ENCODE measurements around the gene MRGPRG. TPM values are rescaled to one million over a fixed set of nuclear protein-coding genes. Genes with fewer than 3 reads are reported as not detected.
A peak's percentile ranks its signal among the peaks of the same experiment; 100 is the strongest.

Gene MRGPRG
- total RNA-seq, 1 donor from 2014 or later = not detected

DNA sequence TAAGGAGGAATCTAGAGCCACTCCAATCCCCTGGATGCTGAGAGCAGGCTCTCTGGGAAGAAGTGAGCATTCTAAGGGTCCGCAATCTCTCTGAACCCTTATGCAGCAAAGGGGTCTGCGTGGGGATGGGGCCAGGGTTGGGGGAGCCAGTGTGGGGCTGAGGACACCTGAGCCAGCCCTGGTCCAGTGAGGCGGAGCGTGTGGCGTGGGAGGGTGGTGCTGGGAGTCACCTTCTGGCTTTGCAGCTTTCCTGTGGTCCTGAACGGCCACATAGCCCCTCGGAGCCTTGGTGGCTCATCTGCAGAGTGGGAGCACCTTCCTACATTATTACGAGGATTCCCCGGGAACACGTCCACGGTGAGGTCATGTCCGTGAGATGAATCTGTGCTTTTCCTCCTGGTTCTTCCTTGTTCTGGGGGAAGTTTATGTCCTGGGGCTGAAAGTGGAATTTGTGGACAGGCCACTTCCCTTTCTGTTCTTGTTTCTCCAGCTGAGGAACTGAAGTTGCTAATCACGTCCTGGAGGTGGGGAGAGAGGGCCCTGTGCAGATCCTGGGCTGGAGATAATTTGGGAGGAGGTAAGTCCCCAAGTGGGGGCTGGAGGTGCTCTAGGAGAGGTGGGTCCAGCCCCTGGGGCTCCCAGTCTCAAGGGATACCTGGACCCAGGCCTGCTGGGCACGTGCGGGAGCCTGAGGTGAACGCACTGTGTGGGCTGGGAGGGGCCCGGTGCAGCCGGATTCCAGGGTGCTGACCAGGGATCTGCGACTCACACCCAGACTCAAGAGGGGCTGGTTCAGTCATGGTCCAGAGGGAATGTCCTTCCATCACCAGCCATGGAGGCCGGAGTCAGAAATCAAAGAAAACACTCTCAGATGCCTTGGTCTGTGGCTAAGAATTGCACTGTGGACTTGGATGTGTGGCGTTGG, 7.5 kb upstream of the MRGPRG start:
- DNase-seq (ENCODE audit: low spot score) = no peak

DNA sequence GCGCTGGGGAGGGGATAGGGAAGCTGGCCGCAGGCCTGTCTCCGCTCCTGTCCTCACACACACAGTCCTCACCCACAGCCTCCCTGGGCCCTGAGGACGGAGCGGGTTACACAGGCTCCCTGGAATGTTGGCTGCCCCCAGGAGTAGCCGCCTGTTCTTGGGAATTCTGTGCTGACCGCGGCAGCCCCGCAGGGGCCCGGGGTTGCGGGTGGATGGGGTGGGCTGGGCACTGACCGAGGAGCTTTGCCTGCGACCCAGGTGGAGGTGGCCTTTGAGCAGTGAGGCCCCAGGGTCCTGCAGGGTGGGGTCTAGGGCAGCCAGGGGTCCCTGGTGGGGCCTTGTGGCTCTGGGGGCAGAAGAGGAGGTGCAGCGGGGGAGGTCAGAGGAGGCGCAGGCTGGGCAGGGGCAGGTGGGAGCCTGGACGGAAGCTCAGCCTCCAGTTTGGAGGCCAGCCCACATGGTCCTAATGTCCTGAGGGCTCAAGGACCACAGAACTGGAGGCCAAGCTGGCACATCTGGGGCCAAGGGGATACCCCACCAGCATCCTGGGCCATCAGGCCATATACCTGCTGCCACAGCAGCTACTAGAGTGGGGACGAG, 6.6 kb upstream of the MRGPRG start:
- peak; percentile 89 for DNase-seq (ENCODE audit: low spot score)

DNA sequence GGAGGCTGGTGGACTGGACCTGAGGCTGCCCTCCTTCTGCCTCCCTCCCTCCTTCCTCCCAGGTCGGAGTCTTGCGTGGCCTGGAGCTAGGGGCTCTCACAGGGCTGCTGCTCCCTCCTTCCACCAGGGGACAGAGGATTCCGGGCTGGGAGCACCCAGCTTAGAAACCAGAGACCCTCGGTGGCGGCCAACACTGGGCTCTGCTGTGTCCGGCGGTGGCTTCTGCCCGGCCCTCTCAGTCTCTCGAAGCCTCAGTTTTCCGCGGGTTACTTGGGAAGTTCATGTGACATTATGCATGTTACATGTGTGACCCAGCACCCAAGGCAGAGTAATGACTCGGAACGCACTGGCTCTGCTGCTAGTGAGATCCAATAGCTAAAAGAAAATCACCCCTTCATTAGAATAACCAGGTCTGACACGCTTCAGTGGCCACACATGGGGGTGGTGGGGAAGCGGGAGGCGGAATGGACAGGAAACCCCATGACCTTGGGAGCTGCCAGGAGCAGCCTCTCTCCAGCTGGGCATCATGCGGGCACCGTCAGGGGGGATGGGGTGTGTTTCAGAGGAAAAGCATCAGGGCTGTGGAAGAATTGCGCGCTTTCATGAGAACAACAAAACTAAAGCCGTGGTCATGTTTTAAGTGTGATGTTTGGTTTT, 5.9 kb upstream of the MRGPRG start:
- no peak for DNase-seq (ENCODE audit: low spot score)

DNA sequence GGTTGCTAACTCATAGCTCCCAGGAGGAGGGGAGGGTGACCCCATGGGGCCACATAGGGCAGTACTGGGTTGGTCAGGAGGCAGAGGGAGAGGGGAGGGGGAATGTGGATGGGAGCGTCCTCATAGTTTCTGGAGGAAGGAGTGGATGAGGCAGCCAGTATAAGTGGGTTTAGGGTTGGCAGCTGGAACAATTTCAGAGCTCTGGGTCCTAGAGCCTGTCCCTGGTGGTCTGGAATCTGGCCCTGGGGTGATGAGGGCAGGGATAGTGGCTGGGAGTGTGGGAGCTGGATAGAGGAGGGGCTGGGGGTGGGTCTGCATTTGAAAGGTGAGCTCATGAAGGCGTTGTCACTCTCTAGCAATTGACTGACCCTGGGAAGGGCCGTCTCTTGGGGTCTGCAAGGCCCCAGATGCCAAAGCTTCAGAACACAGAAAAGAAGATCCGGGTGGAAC, 5.3 kb upstream of the MRGPRG start:
- no peak for DNase-seq (ENCODE audit: low spot score)

DNA sequence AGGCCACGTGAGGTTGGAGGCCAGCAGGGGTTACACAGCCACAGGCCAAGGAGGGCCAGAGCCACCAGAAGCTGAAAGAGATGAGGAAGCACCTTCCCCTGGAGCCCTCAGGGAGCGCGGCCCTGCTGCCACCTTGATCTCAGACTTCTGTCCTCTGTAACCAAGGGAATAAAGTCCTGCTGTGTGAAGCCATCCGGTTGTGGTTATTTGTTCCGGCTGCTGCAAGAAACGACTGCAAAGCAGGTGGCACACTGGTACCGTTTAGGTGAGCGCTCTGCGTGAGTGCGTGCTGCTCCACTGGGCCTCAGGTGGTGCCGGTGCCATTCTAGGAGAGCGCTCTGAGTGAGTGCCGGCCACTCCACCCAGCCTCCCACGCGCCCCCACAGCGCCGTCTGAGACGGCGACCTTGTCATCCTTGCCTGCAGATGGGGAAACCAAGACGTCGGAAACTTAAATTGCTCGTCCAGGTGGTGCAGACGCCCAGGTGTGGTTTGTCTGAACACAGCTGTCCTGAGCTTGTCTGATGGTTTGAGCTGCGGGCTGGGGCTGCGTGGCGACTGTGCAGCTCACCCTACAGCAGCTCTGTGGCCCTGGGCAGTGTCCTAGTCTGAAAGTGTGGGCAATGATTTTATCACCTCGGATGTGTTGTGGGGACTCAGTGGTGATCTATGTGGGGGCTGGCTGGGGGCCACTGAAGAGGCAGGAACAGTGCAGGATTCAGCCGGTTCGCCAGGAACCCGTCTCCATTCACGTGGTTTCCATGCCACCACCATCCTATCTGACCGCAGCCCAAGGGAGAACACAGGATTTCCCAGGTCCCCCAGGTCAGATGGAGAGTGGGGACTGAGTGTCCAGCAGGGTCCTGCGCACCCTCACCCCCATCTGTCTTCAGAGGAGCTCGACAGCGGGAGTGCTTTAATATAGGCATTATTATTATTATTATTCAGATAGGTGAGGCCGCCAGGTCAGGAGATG, 4.6 kb upstream of the MRGPRG start:
- DNase-seq (ENCODE audit: low spot score) = no peak

DNA sequence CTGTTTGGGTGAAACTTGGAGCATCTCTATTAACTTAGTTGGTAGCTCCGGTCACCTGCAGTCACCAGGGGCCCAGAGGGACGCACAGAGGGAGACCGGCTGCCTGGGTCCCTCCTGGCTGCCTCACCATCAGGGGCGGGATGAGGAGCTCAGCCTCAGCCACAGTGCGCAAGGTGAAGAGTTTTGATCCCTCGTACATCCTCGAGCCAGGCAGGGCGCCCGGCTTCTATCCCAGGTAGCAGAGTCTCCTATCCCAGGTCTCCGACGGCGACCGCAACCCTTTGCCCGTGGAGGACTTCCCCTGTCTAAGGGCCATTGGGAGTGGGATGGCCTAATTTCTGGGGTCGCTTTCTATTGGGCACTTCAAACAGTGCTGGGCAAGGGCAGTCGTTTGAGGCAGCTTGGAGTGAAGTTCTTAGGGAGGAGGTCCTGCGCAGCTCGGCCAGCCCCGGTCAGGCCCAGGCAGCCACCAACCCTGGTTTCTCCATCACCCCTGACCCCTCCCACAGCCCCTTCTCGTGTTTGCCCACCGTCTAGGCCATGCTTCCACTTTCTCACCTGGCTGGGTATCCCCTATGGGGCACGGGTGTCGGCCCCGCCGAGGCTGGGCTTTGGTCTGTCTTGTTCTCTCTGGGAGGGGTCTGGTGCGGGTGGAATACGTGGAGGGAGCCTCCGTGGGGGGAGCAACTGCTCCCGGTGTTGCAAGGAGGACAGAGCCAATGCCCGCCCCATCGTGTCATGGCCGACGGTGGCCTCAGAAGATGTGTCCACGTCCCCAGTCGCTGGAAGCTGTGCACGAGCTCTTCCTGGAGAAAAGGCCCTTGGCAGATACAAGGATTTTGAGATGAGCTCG, 3.6 kb upstream of the MRGPRG start:
- DNase-seq (ENCODE audit: low spot score) = no peak

DNA sequence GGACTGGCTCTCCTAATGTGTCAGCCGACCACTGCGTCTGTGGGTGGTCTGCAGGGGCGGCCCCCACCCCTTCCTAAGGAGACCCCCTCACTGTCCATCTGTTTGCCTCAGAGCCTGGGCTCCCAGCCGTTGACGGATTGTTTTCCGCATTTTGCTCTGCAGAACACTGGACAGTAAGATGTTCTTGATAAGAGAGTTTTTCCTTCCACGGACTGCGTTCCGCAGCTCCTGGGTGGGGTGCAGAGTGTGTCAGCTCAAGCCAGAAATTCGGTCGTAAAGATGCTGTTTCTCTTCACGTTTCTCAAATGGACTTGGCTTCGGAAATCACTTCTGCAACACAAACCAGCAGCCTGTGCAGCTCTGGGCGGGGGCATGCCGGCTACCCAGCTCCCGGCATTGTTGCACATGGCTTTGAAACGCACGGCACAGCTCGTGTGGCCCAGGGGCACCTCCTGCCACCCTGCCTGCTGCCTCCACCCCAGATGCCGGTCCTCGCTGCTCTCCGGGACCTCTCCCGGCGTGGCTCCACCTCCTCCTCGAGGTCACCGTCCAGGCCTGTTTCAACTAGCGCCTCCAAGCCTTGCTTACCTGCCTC, 2.9 kb upstream of the MRGPRG start:
- DNase-seq (ENCODE audit: low spot score) = peak; percentile 89

DNA sequence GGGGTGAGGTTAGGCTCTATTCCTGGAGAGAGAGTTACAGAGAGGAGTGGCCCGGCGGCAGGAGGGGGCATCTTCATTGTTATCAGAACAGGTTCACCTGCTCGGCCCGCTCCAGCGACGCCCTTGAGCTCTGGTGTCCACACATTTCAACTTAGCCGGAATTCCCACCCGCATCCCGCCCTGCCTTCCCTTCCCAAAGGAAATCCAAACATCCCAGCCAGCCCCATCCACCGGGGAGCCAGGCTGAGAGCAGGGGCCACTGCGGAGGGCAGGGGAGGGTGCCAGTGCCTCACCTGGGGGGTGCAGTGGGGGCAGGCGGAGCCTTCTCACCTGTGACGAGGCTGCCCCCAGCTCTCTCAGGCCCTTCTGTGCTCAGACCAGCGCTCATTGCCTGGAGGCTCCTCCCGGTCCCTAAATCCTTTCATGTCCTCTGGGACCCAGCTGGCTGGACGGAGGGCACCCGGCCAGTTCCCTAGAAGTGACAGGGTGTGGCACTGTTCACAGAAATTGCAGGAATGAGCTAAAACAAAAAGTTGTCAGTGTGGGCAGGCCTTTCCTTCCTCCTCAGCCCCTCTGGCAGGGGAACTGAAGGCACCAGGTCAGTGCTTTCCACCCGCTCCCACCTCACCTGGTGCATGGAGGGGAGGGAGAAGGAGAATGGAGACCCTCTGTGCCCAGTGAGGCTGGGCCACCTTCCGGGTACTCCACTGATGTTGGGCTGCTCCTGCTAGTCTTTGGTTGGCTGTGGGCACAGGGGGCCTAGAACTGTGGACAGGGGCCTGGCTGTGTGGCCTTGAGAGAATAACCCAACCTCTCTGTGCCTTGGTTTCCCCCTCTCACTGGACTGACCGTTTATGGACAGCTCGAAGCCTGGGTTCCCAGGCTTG, 2.2 kb upstream of the MRGPRG start:
- no peak for DNase-seq (ENCODE audit: low spot score)

DNA sequence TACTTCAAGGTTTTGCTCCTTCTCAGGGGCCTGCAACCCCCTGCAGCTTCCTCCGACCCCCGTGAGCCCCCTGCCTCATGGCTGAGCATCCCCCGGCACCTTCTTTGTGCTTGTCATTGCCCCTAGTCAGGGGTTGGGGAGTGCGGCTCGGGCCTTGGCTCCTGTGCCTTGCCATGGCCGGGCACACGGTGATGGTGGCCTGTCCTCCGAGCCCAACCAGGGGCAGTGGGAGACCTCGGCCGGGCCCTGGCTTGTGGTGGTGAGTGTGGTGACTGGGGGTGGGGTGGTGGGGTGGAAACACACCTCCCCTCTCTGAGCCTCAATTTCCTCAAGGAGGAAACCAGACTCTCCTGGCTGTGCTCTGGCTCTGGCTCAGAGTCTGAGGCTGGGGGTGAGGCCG, 1.5 kb upstream of the MRGPRG start:
- no peak for DNase-seq (ENCODE audit: low spot score)

DNA sequence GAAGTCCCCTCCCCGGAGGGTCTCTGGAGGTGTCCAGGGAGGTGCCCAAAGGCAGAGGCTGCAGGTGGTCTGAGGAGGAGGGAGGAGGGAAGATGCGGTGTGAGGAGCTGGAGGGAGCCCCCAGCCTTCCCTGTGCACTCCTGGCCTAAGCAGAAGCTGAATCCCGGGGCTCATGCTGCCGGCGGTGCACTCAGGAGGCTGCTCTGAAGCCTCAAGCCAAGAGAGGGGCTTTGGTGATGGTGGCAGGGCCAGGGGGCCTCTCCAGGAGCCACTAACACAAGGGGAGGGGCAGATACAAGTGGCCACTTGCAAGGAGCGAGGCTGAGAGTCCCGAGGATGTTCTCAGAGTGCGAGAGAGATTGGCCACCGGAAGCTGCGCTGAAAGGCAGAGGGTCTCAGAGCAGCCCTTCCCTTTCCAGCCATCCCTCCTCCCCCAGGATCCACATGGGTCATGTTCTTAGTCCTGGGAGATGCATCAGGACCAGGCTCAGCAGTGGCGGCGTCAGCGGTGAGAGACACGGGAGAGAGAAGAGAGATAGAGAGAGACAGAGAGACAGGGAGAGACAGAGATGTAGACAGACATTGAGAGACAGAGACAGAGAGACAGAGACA, 774 bp upstream of the MRGPRG start:
- DNase-seq (ENCODE audit: low spot score) = no peak

DNA sequence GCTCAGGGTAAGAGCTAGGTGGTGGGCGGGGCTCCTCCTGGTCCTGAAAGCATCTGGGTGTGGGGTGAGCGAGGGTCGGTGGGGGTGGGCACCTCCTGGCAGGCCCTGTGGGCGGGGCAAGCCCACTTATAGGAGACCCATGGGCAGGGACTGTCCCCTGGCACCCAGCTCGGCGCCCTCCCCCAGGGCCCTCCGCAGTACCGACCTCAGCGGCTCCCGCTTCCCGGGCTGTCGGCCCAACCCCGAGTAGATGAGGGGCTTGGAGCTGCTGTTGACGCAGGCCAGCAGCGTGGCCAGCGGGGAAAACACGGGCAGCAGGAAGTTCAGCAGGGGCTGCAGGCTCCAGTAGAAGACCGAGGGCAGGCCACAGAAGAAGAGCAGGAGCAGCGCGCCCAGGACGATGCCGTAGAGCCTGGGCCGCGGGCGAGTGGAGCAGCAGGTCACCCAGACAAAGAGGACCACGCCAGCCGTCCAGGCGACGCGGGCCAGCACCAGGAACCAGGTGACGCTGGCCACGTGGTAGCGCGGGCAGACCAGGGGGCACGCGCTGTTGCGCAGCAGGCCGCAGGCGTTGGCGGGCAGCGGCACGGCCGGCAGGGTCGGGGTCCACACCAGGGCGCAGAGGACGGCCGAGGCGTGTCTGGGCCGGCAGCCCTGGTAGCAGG, 663 bp downstream of the MRGPRG start:
- DNase-seq (ENCODE audit: low spot score) = peak; percentile 81

DNA sequence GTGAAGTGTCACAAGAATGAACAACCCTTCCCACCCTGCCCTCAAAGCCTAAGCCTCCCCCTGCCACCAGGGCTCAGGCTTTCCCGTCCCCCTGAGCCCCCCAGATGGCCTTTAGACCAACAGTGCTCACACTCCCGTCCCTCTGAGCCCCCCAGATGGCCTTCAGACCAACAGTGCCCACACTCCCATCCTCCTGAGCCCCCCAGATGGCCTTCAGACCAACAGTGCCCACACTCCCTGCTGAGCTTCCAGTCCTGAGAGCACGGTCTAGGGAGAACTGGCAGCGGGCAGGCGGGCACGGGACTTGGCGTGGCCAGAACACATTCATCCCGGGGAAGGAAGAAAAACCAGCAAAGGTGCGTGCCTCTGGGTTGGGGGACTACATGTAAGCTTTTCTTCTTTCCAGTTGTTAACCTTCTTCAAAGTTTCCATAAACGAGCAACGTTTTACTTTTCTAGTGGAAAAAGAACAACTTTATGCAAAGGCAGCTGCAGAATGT, 2.5 kb downstream of the MRGPRG start:
- no peak for DNase-seq (ENCODE audit: low spot score)

DNA sequence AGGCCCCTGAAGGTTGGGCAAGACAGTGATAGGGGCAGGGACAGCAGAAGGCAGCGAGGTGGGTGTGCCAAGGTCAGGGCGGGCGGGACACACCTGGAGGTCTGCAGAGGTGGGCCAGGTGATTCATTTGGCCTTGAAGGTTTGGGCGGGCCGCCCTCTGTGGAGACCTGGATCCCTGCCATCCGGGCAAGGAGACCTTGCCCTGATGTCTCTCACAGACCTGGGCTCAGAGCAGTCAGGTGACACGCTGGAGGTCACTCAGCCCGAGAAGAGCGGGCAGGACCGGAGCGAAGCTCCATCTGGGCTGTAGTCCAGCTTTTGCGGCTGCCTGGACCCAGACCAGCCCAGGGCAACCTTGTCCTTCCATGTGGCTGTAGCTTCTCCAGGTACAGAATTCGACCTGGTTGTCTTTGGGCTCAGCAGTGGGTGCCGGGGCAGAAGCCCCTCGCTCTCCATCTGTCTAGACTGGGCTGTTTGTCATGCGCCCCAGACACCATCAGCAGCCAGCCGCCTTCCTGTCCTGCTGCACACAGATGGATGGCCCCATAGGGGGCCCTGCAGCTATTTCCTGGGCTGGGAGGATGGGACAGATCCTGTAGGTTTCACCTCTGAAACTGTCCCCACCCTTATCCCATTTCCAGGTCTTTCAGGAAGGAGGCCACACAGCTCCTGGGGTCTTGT, 3.1 kb downstream of the MRGPRG start:
- no peak for DNase-seq (ENCODE audit: low spot score)

DNA sequence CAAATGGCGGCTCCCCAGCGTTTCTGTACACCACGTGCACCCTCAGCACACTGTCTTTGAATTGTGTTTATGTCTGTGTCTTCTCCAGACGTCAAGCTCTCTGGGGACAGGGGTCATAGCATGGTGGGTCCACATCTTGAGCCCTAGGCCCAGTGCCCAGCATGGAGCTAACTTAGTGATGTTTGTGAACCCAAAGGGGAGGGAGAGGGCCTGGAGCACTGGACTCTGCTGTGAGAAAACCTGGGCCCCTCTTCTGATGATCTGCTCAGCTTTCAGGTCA, 4.3 kb downstream of the MRGPRG start:
- DNase-seq (ENCODE audit: low spot score) = no peak

DNA sequence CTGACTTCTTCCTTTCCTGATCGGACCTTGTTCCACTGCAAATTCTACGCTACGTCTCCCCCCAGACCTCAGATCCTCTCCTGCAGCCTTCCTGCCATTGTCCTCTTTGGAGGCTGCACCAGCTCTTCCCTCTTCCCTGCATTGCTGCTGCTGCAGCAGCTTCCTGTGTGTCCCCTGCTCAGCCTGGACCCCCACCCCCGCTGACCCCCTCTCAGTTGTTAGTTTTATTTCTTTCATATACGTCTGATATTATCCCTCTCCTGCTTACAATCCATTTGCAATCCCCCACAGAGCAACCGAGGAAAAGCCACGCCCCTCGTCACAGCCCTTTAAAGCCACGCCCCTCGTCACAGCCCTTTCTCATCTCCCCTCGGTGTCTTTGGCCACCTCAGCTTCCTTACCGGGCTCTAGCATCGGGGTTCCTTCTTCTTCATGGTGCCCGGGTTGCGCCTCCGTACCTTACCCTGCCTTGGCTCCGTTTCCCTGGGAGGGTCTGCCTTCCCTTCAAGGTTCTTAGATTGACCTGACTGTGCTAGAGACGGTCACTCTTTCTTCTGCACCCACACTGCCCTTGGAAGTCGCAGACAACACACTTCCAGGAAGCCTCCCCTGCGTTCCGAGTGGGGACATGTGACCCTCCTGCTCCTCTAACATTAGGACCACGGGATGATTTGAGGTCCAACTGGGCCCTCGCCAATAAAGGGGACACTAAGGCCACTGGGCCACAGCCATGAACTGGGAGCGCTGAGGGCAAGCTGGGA, 4.8 kb downstream of the MRGPRG start:
- no peak for DNase-seq (ENCODE audit: low spot score)

DNA sequence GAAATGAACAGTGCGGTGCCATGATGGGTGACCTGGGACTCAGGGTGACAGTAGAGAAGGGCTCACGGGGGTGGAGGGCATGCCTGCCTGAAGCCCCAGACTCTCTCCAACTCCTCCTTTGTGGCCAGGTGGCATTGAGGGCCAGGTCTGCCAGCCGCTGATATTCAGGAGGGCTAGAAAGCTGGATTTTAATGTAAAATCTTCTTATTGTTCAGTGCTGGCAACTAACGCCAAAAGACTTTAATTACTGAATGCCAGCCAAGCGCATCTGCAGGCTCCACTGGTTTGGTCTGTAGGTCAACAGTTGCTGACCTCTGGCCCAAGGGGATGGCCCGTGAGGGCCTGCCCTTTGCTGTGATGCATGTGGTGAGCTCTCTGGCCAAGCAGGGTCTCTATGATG, 10.3 kb downstream of the MRGPRG start:
- DNase-seq (ENCODE audit: low spot score) = no peak

Measured in mesenteric fat pad (tissue), 1 donor.